B cell (primary cell): ENCODE measurements around the gene TBRG4. TPM values are rescaled to one million over a fixed set of nuclear protein-coding genes. Genes with fewer than 3 reads are reported as not detected.

Source experiments
- ATAC-seq: fragments of 200-7000 bp; cut with Tn5 transposase; one replicate; pipeline ENCODE4 v1.10.0; 2021; ENCODE audit warnings: low read depth, mild to moderate bottlenecking, moderate number of reproducible peaks, moderate library complexity
- CTCF ChIA-PET: fragments of 350-600 bp; sonication (Branson Sonifier 250); formaldehyde crosslinking; loops from one replicate; lab custom pipeline; 2021; ENCODE audit warnings: antibody characterized with exemption, inconsistent platforms; lab: Charles Lee
- POLR2A ChIA-PET: fragments of 350-600 bp; sonication (Branson Sonifier 250); formaldehyde crosslinking; loops from one replicate; lab custom pipeline; 2021; ENCODE audit warnings: antibody characterized with exemption; lab: Charles Lee
- DNase-seq: peaks from one replicate; pipeline ENCODE4 v3.0.0; 2013
- H2AFZ ChIP-seq: 2 replicates; pipeline ENCODE4 v1.6.1; 2012; ENCODE audit warnings: mild to moderate bottlenecking, low read depth, low read length; ENCODE audit not compliant: insufficient read depth, poor library complexity, severe bottlenecking
- H3K27ac ChIP-seq, 2 donors: 1 replicate in 1 of 2; 2 replicates in 1 of 2; pipeline ENCODE4 v1.5.1; 2012 to 2013; ENCODE audit warnings: low read length in 2 of 2, mild to moderate bottlenecking in 2 of 2, moderate library complexity in 1 of 2
- H3K27me3 ChIP-seq, 4 experiments: fragments of 200-600 bp in 1 of 4; sonication (generic) in 1 of 4; replicated peaks in 1 of 4; 1 replicate in 2 of 4; 2 replicates in 2 of 4; pipeline versions ENCODE4 v1.6.1 to v1.7.0; 2013 to 2016; ENCODE audit warnings: low read length in 3 of 4, mild to moderate bottlenecking in 2 of 4, mixed read lengths in 1 of 4, moderate library complexity in 1 of 4; ENCODE audit not compliant: insufficient read depth in 4 of 4, control insufficient read depth in 3 of 4; ENCODE audit errors: control extremely low read depth in 1 of 4
- H3K36me3 ChIP-seq, 2 experiments: replicated peaks in 1 of 2; 1 replicate in 1 of 2; 2 replicates in 1 of 2; pipeline versions ENCODE4 v1.6.1 to v1.7.1; 2013; ENCODE audit warnings: low read length in 1 of 2; ENCODE audit not compliant: insufficient read depth in 2 of 2, control insufficient read depth in 1 of 2; ENCODE audit errors: control extremely low read depth in 1 of 2, extremely low read depth in 1 of 2
- H3K4me1 ChIP-seq, 2 donors: fragments of 200-600 bp in 1 of 2; sonication (generic) in 1 of 2; 1 replicate in 1 of 2; 2 replicates in 1 of 2; pipeline versions ENCODE4 v1.5.1 to v1.6.1; 2013 to 2017; ENCODE audit warnings: low read length in 2 of 2; ENCODE audit not compliant: control insufficient read depth in 2 of 2, insufficient read depth in 2 of 2
- H3K4me2 ChIP-seq: replicated peaks from 2 replicates; pipeline ENCODE3; 2012; ENCODE audit warnings: mild to moderate bottlenecking, low read depth, low read length; ENCODE audit not compliant: poor library complexity, severe bottlenecking
- H3K4me3 ChIP-seq, 5 experiments: fragments of 200-600 bp in 1 of 5; sonication (generic) in 1 of 5; 1 replicate in 3 of 5; 2 replicates in 2 of 5; pipeline versions ENCODE4 v1.5.1 to v1.7.0; 2011 to 2016; ENCODE audit warnings: low read length in 4 of 5, mild to moderate bottlenecking in 4 of 5, low read depth in 2 of 5, control low read depth in 1 of 5, moderate library complexity in 1 of 5; ENCODE audit not compliant: insufficient read depth in 1 of 5; ENCODE audit errors: control extremely low read depth in 1 of 5, extremely low read depth in 1 of 5
- H3K79me2 ChIP-seq: fragments of 200-600 bp; sonication (generic); one replicate; pipeline ENCODE4 v1.6.0; 2016; ENCODE audit warnings: low read length; ENCODE audit not compliant: control insufficient read depth, insufficient read depth
- H3K9ac ChIP-seq: fragments of 200-600 bp; sonication (generic); 2 replicates; pipeline ENCODE4 v1.6.1; 2017; ENCODE audit warnings: mild to moderate bottlenecking, low read length, moderate library complexity
- H3K9me3 ChIP-seq, 3 donors: one replicate each; pipeline versions ENCODE4 v1.6.1 to v1.7.1; 2013; ENCODE audit warnings: low read length in 2 of 3; ENCODE audit not compliant: control insufficient read depth in 2 of 3, insufficient read depth in 1 of 3; ENCODE audit errors: control extremely low read depth in 1 of 3
- H4K20me1 ChIP-seq: 2 replicates; pipeline ENCODE4 v1.6.0; 2012; ENCODE audit warnings: mild to moderate bottlenecking, low read length; ENCODE audit not compliant: insufficient read depth, control insufficient read depth, poor library complexity, severe bottlenecking
- H3K27ac Mint-ChIP-seq: one replicate; pipeline ENCODE4 v1.8.0; 2021; ENCODE audit warnings: mixed read lengths
- H3K27me3 Mint-ChIP-seq: one replicate; pipeline ENCODE4 v1.8.0; 2021; ENCODE audit warnings: mixed read lengths
- H3K4me1 Mint-ChIP-seq: one replicate; pipeline ENCODE4 v1.8.0; 2021; ENCODE audit warnings: mixed read lengths
- H3K4me3 Mint-ChIP-seq: one replicate; pipeline ENCODE4 v1.8.0; 2021; ENCODE audit warnings: mixed read lengths
- H3K9me3 Mint-ChIP-seq: one replicate; pipeline ENCODE4 v1.8.0; 2022; ENCODE audit warnings: mixed read lengths; ENCODE audit not compliant: insufficient read depth
- CTCF ChIP-seq: fragments of 200-600 bp; IDR thresholded peaks from one replicate; pipeline ENCODE4 v1.8.0; 2022; ENCODE audit warnings: antibody characterized with exemption, mild to moderate bottlenecking
- EZH2 ChIP-seq: IDR thresholded peaks from 2 replicates; pipeline ENCODE4 v1.6.1; 2012; ENCODE audit warnings: borderline replicate concordance, low read depth, mild to moderate bottlenecking, moderate library complexity, low read length; ENCODE audit not compliant: insufficient read depth, poor library complexity, severe bottlenecking
- WGBS: methylation state at CpG from one replicate; pipeline ENCODE4 v1.1.5; 2013; ENCODE audit warnings: missing lambda C conversion rate; ENCODE audit not compliant: insufficient coverage; 5-methylcytosine and 5-hydroxymethylcytosine counted together
- intact Hi-C: fragments of 100-400 bp; cut with micrococcal nuclease; formaldehyde crosslinking; loops from one replicate; pipeline ENCODE4 v1.10.0; 2022
- polyA plus RNA-seq: library from polyadenylated mRNA; depleted of rRNA; stranded (reverse); fragments of >200 nt; gene quantifications from 2 replicates; pipeline ENCODE4 v1.2.3, GENCODE V29; 2012
- total RNA-seq, 2 donors: library from RNA; stranded (reverse); fragments of 120-200 nt in 1 of 2; gene quantifications; 1 replicate in 1 of 2; 2 replicates in 1 of 2; pipeline versions ENCODE4 v1.2.3 to v1.2.4, GENCODE V29; 2013 to 2022

TBRG4 gene
- total and polyA plus RNA-seq, 2 donors (not counting 1 experiment from before 2014, with no cell fraction given) = 92.8 to 111 TPM

GRCh38 chr7:45122975-45123860 is 11.7 kb upstream of the TBRG4 start:
- no peaks in the 10 kb centered on the region for H4K20me1 ChIP-seq
- no peak for TF ChIP-seq EZH2
- no peak for TF ChIP-seq CTCF
- peak overlapping the region; percentile 9 for H3K4me2 ChIP-seq
- H2AFZ ChIP-seq = peak overlapping the region; percentile 59
- WGBS = 93% methylated on average over 15 of the region's 16 CpGs
- no peaks in the 10 kb centered on the region for H3K9me3 ChIP-seq
- H3K9ac ChIP-seq = no peak overlapping the region
- peaks cover 0 to 20% of the 10 kb centered on the region in 2 donors for H3K4me1 ChIP-seq
- H3K27ac ChIP-seq = no peak overlapping the region
- no peak for ATAC-seq
- Mint-ChIP-seq H3K9me3 (no peaks in the 10 kb centered on the region), H3K27me3 (no peaks in the 10 kb centered on the region), H3K4me3 (no peak overlapping the region), H3K4me1 (peaks cover 7% of the 10 kb centered on the region), H3K27ac (no peak overlapping the region)
- H3K4me3 ChIP-seq = no peak overlapping the region
- ChIA-PET CTCF (interaction anchor here (0.6 to 3.7 kb wide), 5 partner anchors 12 to 735 kb away, joined by 3 to 11 read pairs (median 3); no protein-coding TSS in a partner anchor), POLR2A (interaction anchor here (0.7 kb wide), 1 partner anchor 154 kb away, joined by 3 read pairs; no protein-coding TSS in a partner anchor)
- intact Hi-C loops = no loop called here
- H3K79me2 ChIP-seq = no peaks in the 10 kb centered on the region
- H3K36me3 ChIP-seq = no peaks in the 10 kb centered on the region
- no peaks in the 10 kb centered on the region for H3K27me3 ChIP-seq
- no peak for DNase-seq

- no peak overlapping the region for H3K4me3 Mint-ChIP-seq
- Histone ChIP-seq H3K27ac (no peak overlapping the region), H3K4me3 (no peak overlapping the region), H3K27me3 (peaks cover 0 to 5% (median 0%) of the 10 kb centered on the region in 4 experiments), H3K9ac (no peak overlapping the region), H3K36me3 (no peaks in the 10 kb centered on the region), H3K4me2 (no peak overlapping the region), H3K9me3 (no peaks in the 10 kb centered on the region), H4K20me1 (no peaks in the 10 kb centered on the region), H3K79me2 (no peaks in the 10 kb centered on the region), H2AFZ (no peak overlapping the region), H3K4me1 (peaks cover 0 to 20% of the 10 kb centered on the region in 2 donors)
- WGBS = no CpG with 5 or more reads among the region's 3 CpGs
- DNase-seq = no peak
- no peak overlapping the region for H3K27ac Mint-ChIP-seq
- ATAC-seq = no peak
- ChIA-PET CTCF (no interaction called here), POLR2A (no interaction called here)
- no peaks in the 10 kb centered on the region for H3K9me3 Mint-ChIP-seq
- H3K27me3 Mint-ChIP-seq = peaks cover 4% of the 10 kb centered on the region
- no peak for TF ChIP-seq CTCF
- TF ChIP-seq EZH2 = no peak
- peaks cover 7% of the 10 kb centered on the region for H3K4me1 Mint-ChIP-seq
- intact Hi-C loops = no loop called here
Observed at GRCh38 chr7:45119550-45119949, 8.1 kb upstream of the TBRG4 start.
